ENCODE data around the gene FAM171A1. TPM values are rescaled to one million over a fixed set of nuclear protein-coding genes. Genes with fewer than 3 reads are reported as not detected.

Gene FAM171A1
- total RNA-seq, 1 donor from 2014 or later, result 51.9 TPM

GRCh38 chr10:15231426-15231825, 139.7 kb downstream of the FAM171A1 start:
- Histone ChIP-seq H3K4me1 (ENCODE audit: insufficient read depth, low read length) (peaks cover 10% of the 10 kb centered on the region), H3K27ac (ENCODE audit: low read depth, low read length) (no peak overlapping the region), H3K27me3 (ENCODE audit: insufficient read depth, low read length) (no peaks in the 10 kb centered on the region), H4K20me1 (ENCODE audit: insufficient read depth, low read length) (no peaks in the 10 kb centered on the region), H3K36me3 (ENCODE audit: insufficient read depth, low read length) (no peaks in the 10 kb centered on the region), H2AFZ (ENCODE audit: low read depth, low read length) (no peak overlapping the region), H3K4me2 (ENCODE audit: low read length) (no peak overlapping the region), H3K4me3 (ENCODE audit: insufficient read depth, low read depth, low read length) (no peak overlapping the region), H3K9ac (ENCODE audit: low read length) (no peak overlapping the region), H3K9me3 (ENCODE audit: insufficient read depth, low read depth, low read length) (no peaks in the 10 kb centered on the region), H3K79me2 (ENCODE audit: insufficient read depth, low read length) (peaks cover 9% of the 10 kb centered on the region)
- Mint-ChIP-seq H3K27ac (ENCODE audit: unreplicated experiment) (no peak overlapping the region), H3K9me3 (ENCODE audit: unreplicated experiment) (peaks cover 2% of the 10 kb centered on the region), H3K4me3 (ENCODE audit: unreplicated experiment) (no peak overlapping the region), H3K36me3 (ENCODE audit: low read depth, unreplicated experiment) (peaks cover 2% of the 10 kb centered on the region), H3K27me3 (ENCODE audit: low read depth, unreplicated experiment) (no peaks in the 10 kb centered on the region), H3K4me1 (ENCODE audit: low read depth, unreplicated experiment) (peaks cover 5% of the 10 kb centered on the region)
- no peak for DNase-seq (ENCODE audit: low read depth)
- FAIRE-seq, result no peak
- TF ChIP-seq CTCF (IDR thresholded peaks at IDR 0.05; ENCODE audit: insufficient read depth, low read depth, low read length) (no peak), EZH2 (IDR thresholded peaks at IDR 0.05; ENCODE audit: insufficient read depth, low read length) (no peak)

- Mint-ChIP-seq H3K27me3 (ENCODE audit: low read depth, unreplicated experiment) (no peaks in the 10 kb centered on the region), H3K27ac (ENCODE audit: unreplicated experiment) (no peak overlapping the region), H3K9me3 (ENCODE audit: unreplicated experiment) (peaks cover 2% of the 10 kb centered on the region), H3K4me3 (ENCODE audit: unreplicated experiment) (no peak overlapping the region), H3K36me3 (ENCODE audit: low read depth, unreplicated experiment) (peaks cover 5% of the 10 kb centered on the region), H3K4me1 (ENCODE audit: low read depth, unreplicated experiment) (no peaks in the 10 kb centered on the region)
- no peaks in the 10 kb centered on the region for H3K36me3 ChIP-seq (ENCODE audit: insufficient read depth, low read length)
- no peak overlapping the region for H3K9ac ChIP-seq (ENCODE audit: low read length)
- H3K27ac ChIP-seq (ENCODE audit: low read depth, low read length), result no peak overlapping the region
- H3K4me2 ChIP-seq (ENCODE audit: low read length), result no peak overlapping the region
- H4K20me1 ChIP-seq (ENCODE audit: insufficient read depth, low read length), result no peaks in the 10 kb centered on the region
- no peak overlapping the region for H2AFZ ChIP-seq (ENCODE audit: low read depth, low read length)
- peaks cover 8% of the 10 kb centered on the region for H3K4me1 ChIP-seq (ENCODE audit: insufficient read depth, low read length)
- H3K9me3 ChIP-seq (ENCODE audit: insufficient read depth, low read depth, low read length), result no peaks in the 10 kb centered on the region
- TF ChIP-seq EZH2 (IDR thresholded peaks at IDR 0.05; ENCODE audit: insufficient read depth, low read length) (no peak), CTCF (IDR thresholded peaks at IDR 0.05; ENCODE audit: insufficient read depth, low read depth, low read length) (no peak)
- no peak for DNase-seq (ENCODE audit: low read depth)
- peaks cover 9% of the 10 kb centered on the region for H3K79me2 ChIP-seq (ENCODE audit: insufficient read depth, low read length)
- no peaks in the 10 kb centered on the region for H3K27me3 ChIP-seq (ENCODE audit: insufficient read depth, low read length)
- H3K4me3 ChIP-seq (ENCODE audit: insufficient read depth, low read depth, low read length), result no peak overlapping the region
- FAIRE-seq, result no peak
Observed at GRCh38 chr10:15230257-15230656, 140.8 kb downstream of the FAM171A1 start.

- TF ChIP-seq CTCF (IDR thresholded peaks at IDR 0.05; ENCODE audit: insufficient read depth, low read depth, low read length) (no peak), EZH2 (IDR thresholded peaks at IDR 0.05; ENCODE audit: insufficient read depth, low read length) (no peak)
- no peaks in the 10 kb centered on the region for H4K20me1 ChIP-seq (ENCODE audit: insufficient read depth, low read length)
- H3K36me3 ChIP-seq (ENCODE audit: insufficient read depth, low read length), result no peaks in the 10 kb centered on the region
- no peak overlapping the region for H3K4me2 ChIP-seq (ENCODE audit: low read length)
- peaks cover 14% of the 10 kb centered on the region for H3K36me3 Mint-ChIP-seq (ENCODE audit: low read depth, unreplicated experiment)
- H3K4me1 Mint-ChIP-seq (ENCODE audit: low read depth, unreplicated experiment), result no peaks in the 10 kb centered on the region
- H2AFZ ChIP-seq (ENCODE audit: low read depth, low read length), result no peak overlapping the region
- H3K9me3 ChIP-seq (ENCODE audit: insufficient read depth, low read depth, low read length), result no peaks in the 10 kb centered on the region
- H3K9ac ChIP-seq (ENCODE audit: low read length), result no peak overlapping the region
- no peaks in the 10 kb centered on the region for H3K27me3 Mint-ChIP-seq (ENCODE audit: low read depth, unreplicated experiment)
- no peak overlapping the region for H3K4me3 Mint-ChIP-seq (ENCODE audit: unreplicated experiment)
- DNase-seq (ENCODE audit: low read depth) (no peak), FAIRE-seq (no peak)
- peaks cover 2% of the 10 kb centered on the region for H3K9me3 Mint-ChIP-seq (ENCODE audit: unreplicated experiment)
- no peaks in the 10 kb centered on the region for H3K27me3 ChIP-seq (ENCODE audit: insufficient read depth, low read length)
- H3K27ac Mint-ChIP-seq (ENCODE audit: unreplicated experiment), result no peak overlapping the region
- H3K79me2 ChIP-seq (ENCODE audit: insufficient read depth, low read length), result peaks cover 9% of the 10 kb centered on the region
- H3K27ac ChIP-seq (ENCODE audit: low read depth, low read length), result no peak overlapping the region
- H3K4me3 ChIP-seq (ENCODE audit: insufficient read depth, low read depth, low read length), result no peak overlapping the region
- peaks cover 8% of the 10 kb centered on the region for H3K4me1 ChIP-seq (ENCODE audit: insufficient read depth, low read length)
Observed at GRCh38 chr10:15229268-15229667, 141.8 kb downstream of the FAM171A1 start.

Data from astrocyte (in vitro differentiated cells and primary cell).